GM11168 (cell line): Measurements from ENCODE around the gene SMPD3.

ENCODE experiments used
- in situ Hi-C: fragments of 300-500 bp; cut with MboI; formaldehyde crosslinking; loops from one replicate; pipeline ENCODE4 v1.12.0; 2022; ENCODE audit warnings: low sequenced_read_pairs; ENCODE audit not compliant: unreplicated experiment

Gene SMPD3

GRCh38 chr16:68361485-68361884, 86.8 kb downstream of the SMPD3 start:
- in situ Hi-C loops: no loop called here

- in situ Hi-C loops: no loop called here
These were observed 87.4 kb downstream of the SMPD3 start for GRCh38 chr16:68360956-68361355.

DNA sequence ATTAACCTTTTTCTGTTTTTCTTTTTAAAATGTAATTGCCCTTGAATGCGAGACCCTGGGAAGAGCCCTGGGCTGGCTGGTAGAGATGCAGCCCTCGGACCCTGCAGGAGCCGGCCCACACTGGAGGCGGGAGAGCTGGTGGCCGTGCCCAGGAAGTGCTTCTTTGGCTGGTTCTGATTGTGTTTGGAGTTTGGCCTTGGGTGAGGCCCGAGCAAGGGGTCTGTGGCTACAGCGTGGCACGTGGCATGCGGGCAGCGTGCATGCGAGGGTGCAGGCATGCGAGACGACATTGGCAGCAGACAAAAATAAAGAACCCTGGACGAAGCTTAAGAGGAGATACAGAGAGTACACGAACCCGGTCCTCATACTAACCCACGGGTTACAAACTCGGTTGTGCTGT, 87.8 kb downstream of the SMPD3 start:
- in situ Hi-C loops: no loop called here

DNA sequence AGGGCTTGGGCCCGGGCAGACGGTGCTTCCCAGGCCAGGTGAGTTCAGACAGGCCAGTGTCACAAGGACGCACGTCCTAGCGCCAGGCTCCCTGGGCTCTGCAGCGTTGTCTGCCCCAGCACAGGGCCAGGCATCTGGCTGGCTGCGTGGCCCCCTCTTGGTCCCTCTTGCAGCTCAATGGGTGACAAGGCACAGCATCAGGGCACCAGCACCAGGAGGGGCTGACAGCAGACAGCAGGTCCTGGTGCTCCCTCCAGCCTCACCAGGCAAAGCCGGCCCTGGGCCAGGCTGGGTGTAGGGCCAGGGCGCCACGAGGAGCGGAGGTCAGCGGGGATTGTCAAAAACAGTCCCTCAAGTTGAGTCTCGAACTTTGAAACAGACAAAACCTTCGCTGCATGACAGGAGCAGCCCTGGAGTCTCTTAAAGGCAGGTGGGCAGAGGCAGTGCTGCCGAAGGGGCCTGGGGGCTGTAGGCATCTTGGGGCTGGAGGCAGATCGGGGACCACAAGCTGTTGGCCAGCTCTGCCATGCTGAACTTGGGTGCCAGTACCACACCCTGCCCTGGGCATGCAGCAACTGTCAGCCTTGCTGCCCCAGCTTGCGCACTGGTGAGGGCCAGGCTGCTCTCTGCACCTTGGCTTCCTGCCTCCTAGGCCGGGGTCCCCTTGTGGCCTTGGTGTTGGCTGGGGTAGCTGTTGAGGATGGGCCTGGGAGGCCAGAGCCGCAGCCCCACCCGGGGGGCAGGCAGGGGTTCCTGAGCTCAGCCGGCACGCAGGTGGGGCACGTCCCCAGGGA, 88.7 kb downstream of the SMPD3 start:
- in situ Hi-C loops: no loop called here

DNA sequence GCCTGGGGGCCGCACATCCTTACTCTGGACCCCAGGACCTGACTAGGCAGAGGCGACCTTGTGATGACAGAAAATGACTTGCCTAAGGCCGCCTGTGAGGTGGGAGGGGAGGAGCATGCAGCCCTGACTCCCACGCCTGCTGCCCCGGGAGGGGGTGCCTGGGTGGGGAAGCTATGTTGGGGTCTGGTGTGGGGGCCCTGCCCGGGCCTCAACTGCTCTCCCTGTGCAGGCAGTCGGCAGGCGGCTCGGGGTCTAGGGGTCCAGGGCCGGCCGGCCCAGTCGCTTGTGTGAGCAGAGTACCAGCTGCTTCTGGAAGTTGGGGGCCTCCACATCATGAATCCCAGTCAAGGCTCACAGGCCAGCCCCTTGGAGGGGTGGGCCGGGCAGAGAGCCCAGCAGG, 89.4 kb downstream of the SMPD3 start:
- in situ Hi-C loops: no loop called here

DNA sequence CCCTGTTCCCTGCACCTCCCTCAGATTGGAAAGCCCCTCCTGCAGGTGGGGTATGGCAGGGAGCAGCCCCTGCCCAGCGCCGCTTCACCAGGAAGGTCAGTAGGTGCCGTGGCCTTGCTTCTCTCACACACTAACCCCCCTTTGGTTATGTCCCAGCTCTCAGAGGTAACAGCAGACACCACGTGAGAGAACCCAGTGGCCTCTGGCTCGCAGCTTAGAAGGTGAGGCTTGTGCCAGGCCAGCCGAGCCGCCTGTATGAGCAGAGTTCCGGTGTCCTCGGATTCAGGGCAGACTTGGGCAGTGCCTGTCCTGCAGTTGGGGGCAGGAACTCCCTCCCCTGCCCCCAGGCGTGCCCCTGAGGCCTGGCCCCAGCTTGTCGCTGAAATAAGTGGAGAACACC, 90.4 kb downstream of the SMPD3 start:
- in situ Hi-C loops: no loop called here

DNA sequence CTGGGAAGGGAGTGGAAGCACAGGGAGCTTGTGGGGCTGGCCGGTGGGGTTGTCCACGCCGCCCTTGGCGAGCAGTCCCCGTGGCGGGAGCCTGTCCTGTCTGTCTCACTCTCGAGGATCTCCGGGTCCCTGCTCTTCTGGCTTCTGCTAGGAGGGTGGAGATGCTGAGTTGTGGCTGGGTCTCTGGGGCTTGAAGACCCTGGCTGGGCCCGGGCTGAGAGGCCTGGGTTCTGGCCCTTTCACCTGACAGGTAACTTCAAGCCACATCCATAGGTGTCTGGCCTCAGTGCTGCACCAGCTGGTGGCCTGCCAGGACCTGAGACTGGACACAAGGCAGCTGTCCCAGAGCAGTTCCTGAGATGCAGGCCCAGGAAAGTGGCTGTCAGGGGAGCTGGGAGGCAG, 90.8 kb downstream of the SMPD3 start:
- in situ Hi-C loops: no loop called here

- in situ Hi-C loops: no loop called here
These were observed 91.4 kb downstream of the SMPD3 start for GRCh38 chr16:68356919-68357286.

GRCh38 chr16:68356249-68356918, 91.9 kb downstream of the SMPD3 start:
- in situ Hi-C loops: no loop called here

GRCh38 chr16:68355447-68356248, 92.7 kb downstream of the SMPD3 start:
- in situ Hi-C loops: no loop called here

DNA sequence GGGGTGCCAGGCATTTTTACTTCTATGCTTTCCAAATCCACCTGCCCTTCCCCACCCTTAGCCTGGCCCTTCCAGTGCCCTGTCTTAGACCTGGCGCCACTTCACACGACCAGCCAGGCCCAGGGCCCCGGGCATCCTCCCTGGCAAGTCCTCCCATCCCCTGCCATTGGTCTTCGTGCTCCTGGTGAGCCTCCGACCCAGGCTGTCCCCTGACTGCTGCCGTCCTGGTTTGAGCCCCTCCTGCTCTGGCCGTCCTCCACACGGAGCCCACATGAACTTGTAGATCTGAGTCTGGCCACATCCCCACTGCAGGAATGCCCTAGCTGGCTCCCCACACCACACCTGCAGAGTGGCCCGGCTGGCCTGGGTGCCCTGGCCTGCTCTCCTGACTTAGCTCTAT, 93.5 kb downstream of the SMPD3 start:
- in situ Hi-C loops: no loop called here

GRCh38 chr16:68353366-68353765, 94.9 kb downstream of the SMPD3 start:
- in situ Hi-C loops: no loop called here

GRCh38 chr16:68351991-68352431, 96.3 kb downstream of the SMPD3 start:
- in situ Hi-C loops: no loop called here

- in situ Hi-C loops: no loop called here
These were observed 96.8 kb downstream of the SMPD3 start for GRCh38 chr16:68351463-68351862.

DNA sequence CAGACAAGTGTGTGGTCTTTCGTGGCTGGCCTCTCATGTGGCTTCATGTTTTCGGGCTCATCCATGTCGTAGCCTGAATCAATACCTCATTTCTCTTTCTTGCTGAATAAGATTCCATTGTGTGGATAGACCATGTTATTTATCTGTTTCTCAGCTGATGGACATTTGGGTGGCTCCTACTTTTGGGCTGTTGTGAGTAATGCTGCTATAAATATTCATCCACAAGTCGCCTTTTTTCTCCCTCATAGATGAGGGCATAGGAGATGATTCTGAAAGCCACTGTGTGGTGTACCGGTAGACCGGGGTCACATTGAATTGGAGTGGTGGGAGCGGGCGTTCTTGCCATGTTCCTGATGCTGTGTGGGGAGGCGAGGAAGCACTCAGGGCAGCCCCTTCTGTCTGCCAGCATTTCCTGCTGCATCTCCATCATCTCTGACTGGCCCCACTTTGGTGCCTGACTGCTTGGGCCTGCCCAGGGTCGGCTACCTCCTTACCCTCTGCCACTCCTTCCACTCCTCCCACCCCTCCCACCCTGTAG, 97.4 kb downstream of the SMPD3 start:
- in situ Hi-C loops: no loop called here

GRCh38 chr16:68349838-68350410, 98.4 kb downstream of the SMPD3 start:
- in situ Hi-C loops: no loop called here

- in situ Hi-C loops: no loop called here
These were observed 99.5 kb downstream of the SMPD3 start for GRCh38 chr16:68348639-68349445.

DNA sequence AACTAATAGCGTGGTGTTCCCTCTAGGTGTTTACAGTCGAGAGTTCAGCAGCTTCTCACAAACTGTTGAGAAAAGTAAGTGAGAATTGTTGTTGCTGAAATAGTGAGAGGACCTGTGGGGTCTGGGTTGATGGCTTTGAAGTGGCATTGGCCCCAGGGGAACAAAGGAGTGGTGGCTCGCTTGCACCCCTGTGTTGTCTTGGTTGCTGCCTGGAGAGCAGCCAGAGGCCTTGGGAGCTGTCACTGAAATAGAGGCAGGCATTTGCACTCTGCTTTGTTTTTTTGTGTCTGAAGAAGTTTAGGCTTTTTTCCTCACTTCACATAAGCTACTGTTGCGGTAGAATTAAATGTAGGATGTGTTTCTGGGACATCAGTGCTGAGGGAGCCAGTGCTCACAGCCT, 100.7 kb downstream of the SMPD3 start:
- in situ Hi-C loops: no loop called here

DNA sequence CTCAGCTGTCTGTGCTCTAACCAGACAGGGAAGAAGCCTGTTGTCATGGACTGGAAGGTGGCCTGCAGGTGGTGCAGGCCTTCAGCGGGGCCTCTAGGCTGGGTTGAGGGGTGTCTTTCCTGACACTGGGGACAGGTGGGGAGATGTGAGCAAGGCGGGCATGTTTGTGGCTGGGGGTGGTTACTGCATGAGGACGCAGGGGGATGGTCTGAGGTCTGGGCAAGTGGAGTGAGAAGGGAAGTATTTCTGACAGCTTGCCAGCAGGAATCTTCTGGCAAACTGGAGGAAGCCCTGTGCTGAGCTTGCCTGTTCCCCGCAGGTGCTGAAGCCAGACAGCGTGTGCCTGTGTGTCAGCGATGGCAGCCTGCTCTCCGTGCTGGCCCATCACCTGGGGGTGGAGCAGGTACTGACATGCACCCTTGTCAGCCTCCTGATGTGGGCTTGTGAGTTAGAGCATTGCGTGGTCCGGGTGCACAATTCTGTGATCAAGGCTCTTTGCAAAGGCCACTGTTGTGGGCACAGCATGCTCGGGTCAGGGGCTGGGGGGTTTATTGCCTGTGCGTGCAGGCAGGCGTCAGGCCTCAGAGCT, 101.3 kb downstream of the SMPD3 start:
- in situ Hi-C loops: no loop called here
